ENCODE data around the gene HBG2.
"Not testable (repeated sequence)": the region's sequence is repeated elsewhere in the genome, so short reads cannot be mapped to it uniquely, and the experiment has no call there.

HBG2 gene

DNA sequence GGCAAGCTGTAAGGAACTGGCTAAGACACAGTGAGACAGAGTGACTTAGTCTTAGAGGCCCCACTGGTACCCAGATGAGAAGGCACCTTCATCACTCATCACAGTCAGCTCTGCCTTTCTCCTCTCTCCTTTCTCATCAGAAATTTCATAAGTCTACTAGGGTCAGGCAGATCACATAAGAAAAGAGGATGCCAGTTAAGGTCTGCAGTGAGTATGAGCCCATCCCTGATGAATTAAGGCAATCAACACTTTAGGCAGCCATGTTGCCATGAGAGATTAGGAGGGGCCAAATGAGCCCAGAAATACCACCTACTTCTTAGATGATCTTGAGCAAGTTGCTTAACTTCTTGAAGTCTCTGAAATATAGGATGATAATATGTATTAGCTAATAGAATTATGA, 27.0 kb upstream of the HBG2 start:
- DNase-seq (ENCODE audit: low read depth) = no peak

DNA sequence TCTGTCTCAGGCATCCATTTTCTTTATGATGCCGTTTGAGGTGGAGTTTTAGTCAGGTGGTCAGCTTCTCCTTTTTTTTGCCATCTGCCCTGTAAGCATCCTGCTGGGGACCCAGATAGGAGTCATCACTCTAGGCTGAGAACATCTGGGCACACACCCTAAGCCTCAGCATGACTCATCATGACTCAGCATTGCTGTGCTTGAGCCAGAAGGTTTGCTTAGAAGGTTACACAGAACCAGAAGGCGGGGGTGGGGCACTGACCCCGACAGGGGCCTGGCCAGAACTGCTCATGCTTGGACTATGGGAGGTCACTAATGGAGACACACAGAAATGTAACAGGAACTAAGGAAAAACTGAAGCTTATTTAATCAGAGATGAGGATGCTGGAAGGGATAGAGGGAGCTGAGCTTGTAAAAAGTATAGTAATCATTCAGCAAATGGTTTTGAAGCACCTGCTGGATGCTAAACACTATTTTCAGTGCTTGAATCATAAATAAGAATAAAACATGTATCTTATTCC, 26.1 kb upstream of the HBG2 start:
- peak; percentile 3 for DNase-seq (ENCODE audit: low read depth)

DNA sequence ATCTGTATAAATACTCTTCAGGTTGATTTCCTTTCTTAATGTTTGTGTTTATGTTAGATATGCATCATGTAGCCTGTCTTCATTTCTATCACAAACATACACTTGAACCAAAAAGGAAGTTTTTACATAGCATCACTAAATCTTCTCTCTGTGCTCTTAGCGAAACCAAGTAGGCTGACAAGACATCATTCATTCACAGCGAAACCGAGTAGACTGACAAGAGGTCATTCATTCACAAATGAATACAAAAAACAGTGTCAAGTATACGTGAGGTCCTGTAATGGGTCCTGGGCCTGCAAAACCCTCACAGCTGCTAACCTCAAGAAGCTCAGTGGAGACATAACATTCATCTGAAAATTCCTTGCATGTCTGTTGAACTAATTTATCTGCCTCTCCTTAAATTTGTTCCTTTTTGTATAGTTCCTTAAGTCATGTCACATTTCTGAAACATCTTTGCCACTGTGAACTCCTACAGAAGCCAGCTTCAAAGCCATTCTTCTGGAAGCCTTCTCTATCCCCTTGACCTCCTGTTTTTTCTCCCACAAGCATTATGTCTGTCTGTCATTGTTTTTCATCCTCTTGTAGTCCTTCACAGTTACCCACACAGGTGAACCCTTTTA, 25.0 kb upstream of the HBG2 start:
- no peak for DNase-seq (ENCODE audit: low read depth)

GRCh38 chr11:5277807-5278382, 23.3 kb upstream of the HBG2 start:
- DNase-seq (ENCODE audit: low read depth) = no peak

DNA sequence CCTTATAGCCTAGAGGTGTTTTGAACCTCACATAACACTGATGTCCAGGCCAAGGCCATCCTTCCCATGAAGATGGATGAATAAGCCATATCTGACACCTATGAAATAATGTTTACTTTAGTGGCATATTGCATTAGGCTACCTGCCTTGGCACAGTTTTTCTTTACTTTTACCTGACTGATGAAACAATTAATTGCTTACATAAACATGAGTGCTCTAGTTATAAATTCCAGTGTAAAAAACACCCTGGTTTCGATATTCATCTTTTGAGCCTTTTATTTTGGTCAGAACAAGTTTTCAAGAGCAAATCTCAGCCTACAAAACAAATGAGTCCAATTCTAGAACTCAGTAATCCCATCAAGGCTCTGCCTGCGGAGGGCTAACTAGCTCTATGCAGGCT, 22.1 kb upstream of the HBG2 start:
- no peak for DNase-seq (ENCODE audit: low read depth)

DNA sequence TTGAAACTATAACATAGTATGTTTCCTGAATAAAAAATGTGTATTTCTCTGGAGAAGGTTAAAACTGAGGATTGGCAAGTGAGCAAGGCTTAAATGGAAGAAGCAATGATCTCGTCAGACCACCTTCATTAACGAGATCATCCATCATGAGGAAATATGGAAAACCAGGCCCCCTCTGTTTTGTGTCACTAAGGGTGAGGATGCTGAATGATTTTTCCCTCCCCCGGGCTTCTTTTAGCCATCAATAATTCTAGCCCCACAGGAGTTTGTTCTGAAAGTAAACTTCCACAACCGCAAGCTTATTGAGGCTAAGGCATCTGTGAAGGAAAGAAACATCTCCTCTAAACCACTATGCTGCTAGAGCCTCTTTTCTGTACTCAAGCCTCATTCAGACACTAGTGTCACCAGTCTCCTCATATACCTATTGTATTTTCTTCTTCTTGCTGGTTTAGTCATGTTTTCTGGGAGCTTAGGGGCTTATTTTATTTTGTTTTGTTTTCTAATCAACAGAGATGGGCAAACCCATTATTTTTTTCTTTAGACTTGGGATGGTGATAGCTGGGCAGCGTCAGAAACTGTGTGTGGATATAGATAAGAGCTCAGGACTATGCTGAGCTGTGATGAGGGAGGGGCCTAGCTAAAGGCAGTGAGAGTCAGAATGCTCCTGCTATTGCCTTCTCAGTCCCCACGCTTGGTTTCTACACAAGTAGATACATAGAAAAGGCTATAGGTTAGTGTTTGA, 21.0 kb upstream of the HBG2 start:
- DNase-seq (ENCODE audit: low read depth) = no peak

DNA sequence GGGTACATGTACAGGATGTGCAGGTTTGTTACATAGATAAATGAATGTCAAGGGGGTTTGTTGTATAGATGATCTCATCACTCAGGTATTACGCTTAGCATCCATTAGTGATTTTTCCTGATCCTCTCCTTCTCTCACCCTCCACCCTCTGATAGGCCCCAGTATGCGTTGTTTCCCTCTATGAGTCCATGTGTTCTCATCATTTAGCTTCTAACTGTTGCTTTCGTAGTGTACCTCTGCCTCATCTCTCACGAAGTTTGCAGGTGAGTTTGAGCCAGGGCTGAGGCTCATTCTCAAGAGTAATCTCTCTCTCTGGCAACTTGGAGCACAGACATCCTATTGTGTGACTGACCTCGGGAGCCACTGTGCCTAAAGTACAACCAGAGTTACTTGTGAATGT, 19.8 kb upstream of the HBG2 start:
- DNase-seq (ENCODE audit: low read depth) = no peak

GRCh38 chr11:5272395-5273017, 17.9 kb upstream of the HBG2 start:
- DNase-seq (ENCODE audit: low read depth) = no peak

- DNase-seq (ENCODE audit: low read depth) = no peak
These were observed 15.2 kb upstream of the HBG2 start, which contains the start of gene HBE1 for GRCh38 chr11:5269715-5270147. Gene HBE1, minus strand, starts transcription at chr11:5269945. Its CDS starts 55 bp downstream, at chr11:5269890.

DNA sequence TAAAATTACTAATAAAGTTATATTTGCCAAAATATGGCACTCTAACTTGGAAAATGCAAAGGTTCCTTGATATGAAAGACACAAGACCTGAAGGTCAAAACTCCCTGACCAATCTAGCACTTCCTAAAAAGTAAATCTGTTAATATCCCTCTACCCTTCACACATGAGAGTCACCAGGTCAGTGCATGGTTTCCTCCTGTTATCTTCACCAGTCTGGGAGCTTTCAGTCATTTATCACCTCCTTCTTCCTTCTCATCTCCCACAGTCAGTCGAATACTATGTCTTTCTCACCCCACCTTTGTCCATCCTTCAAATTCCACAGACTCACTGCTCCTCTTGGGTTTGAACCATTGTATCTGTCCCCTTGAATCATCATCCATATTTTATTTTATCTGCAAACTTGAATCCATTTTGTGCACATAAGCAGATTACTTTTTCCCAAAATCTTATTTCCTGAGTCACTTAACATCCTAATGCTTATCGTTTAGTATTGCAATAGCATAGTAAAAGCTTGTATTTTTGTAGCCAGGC, 12.5 kb upstream of the HBG2 start:
- no peak for DNase-seq (ENCODE audit: low read depth)

GRCh38 chr11:5266609-5267008, 12.0 kb upstream of the HBG2 start:
- no peak for DNase-seq (ENCODE audit: low read depth)

DNA sequence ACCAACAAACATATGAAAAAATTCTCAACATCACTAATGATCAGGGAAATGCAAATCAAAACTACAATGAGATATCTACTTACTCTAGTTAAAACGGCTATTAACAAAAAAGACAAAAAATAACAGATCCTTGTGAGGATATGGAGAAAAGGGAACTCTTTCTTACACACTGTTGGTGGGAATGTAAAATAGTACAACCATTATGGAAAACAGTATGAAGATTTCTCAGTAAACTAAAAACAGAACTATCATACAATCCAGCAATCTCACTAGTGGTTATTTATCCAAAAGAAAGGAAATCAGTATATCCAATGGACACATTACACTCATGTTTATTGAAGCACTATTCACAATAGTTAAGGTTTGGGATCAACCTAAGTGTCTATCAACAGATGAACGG, 11.3 kb upstream of the HBG2 start:
- DNase-seq (ENCODE audit: low read depth) = no peak

GRCh38 chr11:5258543-5259262, 4.1 kb upstream of the HBG2 start:
- no peak for DNase-seq (ENCODE audit: low read depth)

DNA sequence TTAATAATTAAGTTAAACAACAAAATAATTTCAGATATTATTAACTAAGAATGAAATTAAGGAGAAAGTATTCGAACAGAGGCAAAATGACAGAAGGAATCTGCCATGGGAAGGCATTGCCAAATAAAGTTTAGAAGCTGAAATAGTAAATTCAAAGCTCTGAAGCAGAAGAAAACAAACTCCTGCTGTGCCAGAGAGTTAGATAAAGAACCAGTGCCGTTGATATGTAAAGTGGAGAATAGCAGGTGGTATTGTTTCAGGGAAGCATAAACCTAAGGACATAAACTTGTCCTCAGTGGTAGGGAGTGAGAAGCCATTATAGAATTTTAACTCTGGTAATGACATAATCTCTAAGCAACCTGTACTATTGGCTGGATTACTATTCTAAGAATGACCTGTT, 2.7 kb upstream of the HBG2 start:
- no peak for DNase-seq (ENCODE audit: low read depth)

GRCh38 chr11:5254023-5254422, 558 bp downstream of the HBG2 start:
- DNase-seq (ENCODE audit: low read depth) = not testable (repeated sequence)

GRCh38 chr11:5253440-5253839, 1.1 kb downstream of the HBG2 start:
- DNase-seq (ENCODE audit: low read depth) = not testable (repeated sequence)

GRCh38 chr11:5252919-5253265, 1.7 kb downstream of the HBG2 start:
- DNase-seq (ENCODE audit: low read depth) = no peak

- DNase-seq (ENCODE audit: low read depth) = no peak
These were observed 2.2 kb downstream of the HBG2 start for GRCh38 chr11:5252192-5252918.

DNA sequence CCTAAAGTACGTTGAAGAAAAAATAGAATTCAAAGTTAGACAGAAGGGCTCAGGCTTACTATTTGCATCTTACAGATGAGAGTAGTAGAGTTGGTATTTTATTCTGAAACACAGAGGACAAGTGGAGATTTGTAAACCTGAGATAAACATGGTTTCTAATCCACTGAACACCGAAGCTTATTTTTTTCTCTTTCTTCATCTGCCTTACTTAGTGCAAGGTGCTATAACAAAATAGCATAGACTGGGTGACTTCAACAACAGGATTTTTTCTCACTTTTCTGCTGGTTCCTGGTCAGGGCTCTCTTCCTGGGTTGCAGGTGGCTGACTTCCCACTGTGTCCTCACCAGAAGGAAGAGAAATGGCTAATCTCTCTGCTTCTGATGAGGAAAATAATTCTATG, 2.8 kb downstream of the HBG2 start:
- no peak for DNase-seq (ENCODE audit: low read depth)

- no peak for DNase-seq (ENCODE audit: low read depth)
These were observed 3.9 kb downstream of the HBG2 start for GRCh38 chr11:5250543-5251204.

All from activated T-cell treated with anti-CD3 and anti-CD28 coated beads for 48 hours (primary cell).